Measurements from ENCODE around the gene LRRC3. TPM values are rescaled to one million over a fixed set of nuclear protein-coding genes. Genes with fewer than 3 reads are reported as not detected.

Gene LRRC3
- total RNA-seq: 3.0 and 3.5 TPM in 2 replicates

GRCh38 chr21:44454747-44455523 is at the start of gene LRRC3:
TSS of gene LRRC3 (plus strand) at chr21:44455510. CDS start at chr21:44456645, 1,135 bp downstream.

Other genes with a start within 250 kb of the LRRC3 start
- gene ICOSLG, start 214.6 kb upstream of the LRRC3 start, total RNA-seq: 0.35 TPM in 1 of 2 replicates, not detected in the other
- gene DNMT3L, start 193.6 kb upstream of the LRRC3 start, total RNA-seq: not detected in 2 replicates
- gene AIRE, start 169.6 kb upstream of the LRRC3 start, total RNA-seq: not detected in 2 replicates
- gene PFKL, start 155.5 kb upstream of the LRRC3 start, total RNA-seq: 96.3 and 149 TPM in 2 replicates
- gene CFAP410, start 116.1 kb upstream of the LRRC3 start, total RNA-seq: 18.7 and 21.5 TPM in 2 replicates
- gene TRPM2, start 101.9 kb upstream of the LRRC3 start, total RNA-seq: not detected in 2 replicates
- gene KRTAP10-1, start 84.7 kb downstream of the LRRC3 start, total RNA-seq: not detected in 2 replicates
- gene KRTAP10-2, start 96.0 kb downstream of the LRRC3 start, total RNA-seq: not detected in 2 replicates
- gene KRTAP10-3, start 103.3 kb downstream of the LRRC3 start, total RNA-seq: not detected in 2 replicates
- gene KRTAP10-4, start 118.2 kb downstream of the LRRC3 start, total RNA-seq: not detected in 2 replicates
- gene KRTAP10-5, start 125.1 kb downstream of the LRRC3 start, total RNA-seq: not detected in 2 replicates
- not detected in 2 replicates for gene KRTAP10-6, start 137.0 kb downstream of the LRRC3 start, total RNA-seq
- gene KRTAP10-7, start 145.1 kb downstream of the LRRC3 start, total RNA-seq: not detected in 2 replicates
- not detected in 2 replicates for gene KRTAP10-8, start 156.6 kb downstream of the LRRC3 start, total RNA-seq
- not detected in 2 replicates for gene KRTAP10-9, start 171.6 kb downstream of the LRRC3 start, total RNA-seq
- gene KRTAP10-10, start 181.8 kb downstream of the LRRC3 start, total RNA-seq: not detected in 2 replicates
- gene KRTAP10-11, start 190.9 kb downstream of the LRRC3 start, total RNA-seq: not detected in 2 replicates
- not detected in 2 replicates for gene KRTAP12-4, start 199.1 kb downstream of the LRRC3 start, total RNA-seq
- not detected in 2 replicates for gene KRTAP12-3, start 202.4 kb downstream of the LRRC3 start, total RNA-seq
- gene KRTAP12-2, start 211.4 kb downstream of the LRRC3 start, total RNA-seq: not detected in 2 replicates
- not detected in 2 replicates for gene KRTAP12-1, start 226.7 kb downstream of the LRRC3 start, total RNA-seq
- gene KRTAP10-12, start 241.7 kb downstream of the LRRC3 start, total RNA-seq: not detected in 2 replicates